NB4 (cell line): ENCODE measurements around the gene DPEP2NB.
A peak's percentile ranks its signal among the peaks of the same experiment; 100 is the strongest.
"Not testable (repeated sequence)": the region's sequence is repeated elsewhere in the genome, so short reads cannot be mapped to it uniquely, and the experiment has no call there.

Source experiments
- DNase-seq: peaks from one replicate; pipeline ENCODE4 v3.0.0; 2010; ENCODE audit warnings: low read depth
- H3K4me3 ChIP-seq: one replicate; pipeline ENCODE4 v1.5.1; 2011; ENCODE audit warnings: mild to moderate bottlenecking, low read depth, low read length, moderate library complexity
- CTCF ChIP-seq: IDR thresholded peaks from one replicate; pipeline ENCODE4 v1.5.1; 2012; ENCODE audit warnings: low read depth, low read length
- MAX ChIP-seq: IDR thresholded peaks from 2 replicates; pipeline ENCODE4 v1.6.1; 2011; ENCODE audit warnings: low read depth, low read length
- MYC ChIP-seq: IDR thresholded peaks from 2 replicates; pipeline ENCODE4 v1.6.1; 2011; ENCODE audit warnings: low read depth, low read length
- POLR2A ChIP-seq: IDR thresholded peaks from 2 replicates; pipeline ENCODE4 v1.6.1; 2011; ENCODE audit warnings: mild to moderate bottlenecking; ENCODE audit not compliant: insufficient read length; ENCODE audit errors: extremely low read depth

Gene DPEP2NB

DNA sequence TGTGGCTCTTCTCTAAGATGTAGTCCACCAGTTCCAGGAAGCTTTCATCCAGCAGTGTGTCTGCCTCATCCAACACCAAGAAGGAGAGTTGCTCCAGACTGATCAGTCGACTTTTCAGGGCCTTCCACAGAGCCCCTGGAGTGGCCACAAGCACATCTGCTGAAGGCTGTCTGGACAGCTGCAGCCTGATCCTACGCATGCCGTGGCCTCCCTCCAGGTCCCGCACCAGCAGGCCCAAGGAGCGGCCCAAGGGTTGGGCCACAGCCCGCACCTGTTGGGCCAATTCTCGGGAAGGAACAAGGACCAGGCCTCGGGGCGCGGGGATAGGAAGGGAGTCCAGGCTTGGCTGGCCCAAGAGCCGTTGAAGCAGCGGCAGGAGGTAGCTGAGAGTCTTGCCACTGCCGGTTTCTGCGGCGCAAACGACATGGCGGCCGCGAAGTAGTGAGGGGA lies 6.6 kb upstream of the DPEP2NB start:
- no peak for DNase-seq
- no peak for TF ChIP-seq CTCF
- TF ChIP-seq POLR2A = no peak
- TF ChIP-seq MYC = no peak
- TF ChIP-seq MAX = no peak
- H3K4me3 ChIP-seq = peak overlapping the region; percentile 95

DNA sequence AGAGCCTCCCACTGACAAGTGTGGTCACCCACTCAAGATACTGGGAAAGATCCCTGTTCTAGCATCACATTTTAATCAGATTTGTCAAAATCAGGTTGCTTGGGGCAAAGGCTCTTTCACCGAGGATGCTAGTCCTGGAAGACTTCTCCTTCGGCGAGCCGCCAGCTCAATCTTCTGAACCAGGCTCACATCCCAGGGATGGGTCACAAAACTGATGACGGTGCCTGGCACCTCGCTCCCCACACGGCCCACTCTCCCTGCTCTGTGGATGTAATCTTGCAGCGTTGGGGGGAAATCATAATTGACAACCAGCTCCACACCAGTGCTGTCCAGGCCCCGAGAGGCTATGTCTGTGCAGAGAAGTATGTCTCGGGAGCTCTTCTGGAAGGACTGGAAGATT lies 5.8 kb upstream of the DPEP2NB start:
- TF ChIP-seq MYC (no peak), POLR2A (no peak), CTCF (no peak), MAX (no peak)
- no peak for DNase-seq
- peak overlapping the region; percentile 95 for H3K4me3 ChIP-seq

GRCh38 chr16:68019167-68019680 lies 3.5 kb upstream of the DPEP2NB start:
- DNase-seq = no peak
- H3K4me3 ChIP-seq = no peak overlapping the region
- TF ChIP-seq MAX = no peak
- no peak for TF ChIP-seq CTCF
- no peak for TF ChIP-seq POLR2A
- TF ChIP-seq MYC = no peak

- peak; percentile 84 for DNase-seq
- no peak overlapping the region for H3K4me3 ChIP-seq
- peak; percentile 79 for TF ChIP-seq MYC
- peak; percentile 54 for TF ChIP-seq MAX
- no peak for TF ChIP-seq CTCF
These were observed 2.3 kb downstream of the DPEP2NB start for GRCh38 chr16:68013440-68013839.

GRCh38 chr16:68009872-68010271 lies 5.8 kb downstream of the DPEP2NB start:
- H3K4me3 ChIP-seq, DNase-seq: not testable (repeated sequence)

- no peak overlapping the region for H3K4me3 ChIP-seq
- no peak for DNase-seq
- no peak for TF ChIP-seq CTCF
- TF ChIP-seq MYC = no peak
- TF ChIP-seq POLR2A = no peak
- TF ChIP-seq MAX = no peak
These were observed 6.5 kb downstream of the DPEP2NB start for GRCh38 chr16:68009157-68009735.
